Measurements from ENCODE around the gene SIAH3. TPM values are rescaled to one million over a fixed set of nuclear protein-coding genes. Genes with fewer than 3 reads are reported as not detected.

Gene SIAH3
- total RNA-seq, 4 donors from 2014 or later, result not detected

GRCh38 chr13:45752510-45752909 is 99.0 kb downstream of the SIAH3 start:
- in situ Hi-C loops (cut with MboI; ENCODE audit: low pct_ligation_motif_present in 1 of 4, low pct_unique_long_range_greater_than_20kb in 1 of 4, low sequenced_read_pairs in 3 of 4), result no loop called here
- no peak for TF ChIP-seq EP300 (IDR thresholded peaks at IDR 0.05; ENCODE audit: low read depth)
- no peak for TF ChIP-seq CTCF (IDR thresholded peaks at IDR 0.05)
- TF ChIP-seq POLR2A (IDR thresholded peaks at IDR 0.05), result no peak
- no peak for TF ChIP-seq POLR2AphosphoS5 (IDR thresholded peaks at IDR 0.05)
- 76 to 100% methylated on average over 1 of the region's 1 CpG for WGBS, 2 donors (ENCODE audit: low coverage in 1 of 2)

GRCh38 chr13:45751885-45752284 is 99.7 kb downstream of the SIAH3 start:
- Histone ChIP-seq H3K27me3 (no peaks in the 10 kb centered on the region), H3K4me3 (no peak overlapping the region), H3K27ac (no peak overlapping the region), H3K4me1 (no peaks in the 10 kb centered on the region), H3K36me3 (no peaks in the 10 kb centered on the region), H3K9me3 (no peaks in the 10 kb centered on the region)
- intact Hi-C loops (cut with DNase I; ENCODE audit: low total_unique reads), result no loop called here
- in situ Hi-C loops (cut with MboI; ENCODE audit: low pct_ligation_motif_present in 1 of 4, low pct_unique_long_range_greater_than_20kb in 1 of 4, low sequenced_read_pairs in 3 of 4), result no loop called here
- TF ChIP-seq CTCF (IDR thresholded peaks at IDR 0.05), result no peak
- TF ChIP-seq EP300 (IDR thresholded peaks at IDR 0.05; ENCODE audit: low read depth), result no peak
- no peak for TF ChIP-seq POLR2A (IDR thresholded peaks at IDR 0.05)
- TF ChIP-seq POLR2AphosphoS5 (IDR thresholded peaks at IDR 0.05), result no peak
- DNase-seq, result no peak

More at GRCh38 chr13:45752510-45752909, 99.0 kb downstream of the SIAH3 start:
- DNase-seq, result no peak
- H3K9me3 ChIP-seq, result peaks cover under 1 to 6% of the 10 kb centered on the region in 2 donors
- H3K4me1 ChIP-seq, result no peaks in the 10 kb centered on the region
- intact Hi-C loops (cut with DNase I; ENCODE audit: low total_unique reads), result no loop called here
- H3K4me3 ChIP-seq, result no peak overlapping the region
- no peaks in the 10 kb centered on the region for H3K36me3 ChIP-seq
- no peak overlapping the region for H3K27ac ChIP-seq
- H3K27me3 ChIP-seq, result no peaks in the 10 kb centered on the region

GRCh38 chr13:45750566-45750965 is 101.0 kb downstream of the SIAH3 start:
- intact Hi-C loops (cut with DNase I; ENCODE audit: low total_unique reads) (no loop called here), in situ Hi-C loops (cut with MboI; ENCODE audit: low pct_ligation_motif_present in 1 of 4, low pct_unique_long_range_greater_than_20kb in 1 of 4, low sequenced_read_pairs in 3 of 4) (no loop called here)
- TF ChIP-seq POLR2A (IDR thresholded peaks at IDR 0.05) (no peak), POLR2AphosphoS5 (IDR thresholded peaks at IDR 0.05) (no peak), CTCF (IDR thresholded peaks at IDR 0.05) (no peak), EP300 (IDR thresholded peaks at IDR 0.05; ENCODE audit: low read depth) (no peak)
- H3K27ac ChIP-seq, result no peak overlapping the region
- no peak overlapping the region for H3K4me3 ChIP-seq
- 74 to 83% methylated on average over 2 to 3 of the region's 3 CpGs for WGBS, 2 donors (ENCODE audit: low coverage in 1 of 2)
- DNase-seq, result no peak
- no peaks in the 10 kb centered on the region for H3K27me3 ChIP-seq
- H3K9me3 ChIP-seq, result no peaks in the 10 kb centered on the region
- H3K36me3 ChIP-seq, result no peaks in the 10 kb centered on the region
- no peaks in the 10 kb centered on the region for H3K4me1 ChIP-seq

- 53 to 69% methylated on average over 10 to 13 of the region's 13 CpGs for WGBS, 2 donors (ENCODE audit: low coverage in 1 of 2)
Observed at GRCh38 chr13:45748941-45749759, 102.4 kb downstream of the SIAH3 start.

More at GRCh38 chr13:45748941-45749759, 102.4 kb downstream of the SIAH3 start:
- Histone ChIP-seq H3K4me1 (no peaks in the 10 kb centered on the region), H3K9me3 (no peaks in the 10 kb centered on the region), H3K4me3 (no peak overlapping the region), H3K27me3 (no peaks in the 10 kb centered on the region), H3K36me3 (no peaks in the 10 kb centered on the region), H3K27ac (no peak overlapping the region)
- in situ Hi-C loops (cut with MboI; ENCODE audit: low pct_ligation_motif_present in 1 of 4, low pct_unique_long_range_greater_than_20kb in 1 of 4, low sequenced_read_pairs in 3 of 4), result no loop called here
- intact Hi-C loops (cut with DNase I; ENCODE audit: low total_unique reads), result no loop called here
- TF ChIP-seq CTCF (IDR thresholded peaks at IDR 0.05) (no peak), POLR2A (IDR thresholded peaks at IDR 0.05) (no peak), POLR2AphosphoS5 (IDR thresholded peaks at IDR 0.05) (no peak), EP300 (IDR thresholded peaks at IDR 0.05; ENCODE audit: low read depth) (no peak)
- DNase-seq, result no peak

Data from transverse colon (tissue), 4 donors.